AG09309 (cell line): ENCODE data around the gene REEP1.

ENCODE experiments used
- DNase-seq: peaks from one replicate; pipeline ENCODE4 v3.0.0-alpha.2; 2010; ENCODE audit warnings: low read depth
- H3K4me3 ChIP-seq: 2 replicates; pipeline ENCODE4 v1.5.1; 2011; ENCODE audit warnings: mild to moderate bottlenecking, low read depth, low read length, moderate library complexity; ENCODE audit not compliant: control insufficient read depth
- CTCF ChIP-seq: IDR thresholded peaks from 2 replicates; pipeline ENCODE4 v1.5.1; 2011; ENCODE audit warnings: mild to moderate bottlenecking, low read depth, low read length, inconsistent platforms; ENCODE audit not compliant: insufficient read depth, control insufficient read depth; ENCODE audit errors: missing control alignments

The REEP1 gene

GRCh38 chr2:86281066-86281700 lies 56.2 kb downstream of the REEP1 start:
- TF ChIP-seq CTCF: no peak
- no peak for DNase-seq

DNA sequence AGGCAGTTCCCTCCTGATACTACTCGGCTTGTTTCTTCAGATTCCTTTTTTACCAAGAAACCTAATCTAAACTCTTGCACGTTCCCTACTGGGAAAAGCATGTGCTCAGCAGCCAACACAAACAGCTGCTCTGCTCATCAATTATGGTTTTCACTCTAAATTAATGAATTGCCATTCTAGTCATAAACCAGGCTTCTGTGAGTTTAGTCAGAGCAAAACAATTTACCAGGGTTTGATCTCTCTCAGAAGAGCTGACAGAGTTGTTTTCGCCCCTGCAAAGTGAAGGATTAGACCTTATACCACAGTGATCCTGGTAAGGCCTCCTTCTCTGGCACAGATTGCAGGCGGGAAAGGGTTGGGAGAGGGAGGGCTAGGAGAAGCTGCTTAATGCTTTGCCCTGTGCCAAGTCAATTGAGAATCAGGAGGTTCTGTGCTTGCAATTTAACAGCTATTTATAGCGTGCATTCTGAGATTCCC lies 57.2 kb downstream of the REEP1 start:
- no peak for TF ChIP-seq CTCF
- H3K4me3 ChIP-seq: no peak overlapping the region
- DNase-seq: no peak

More at GRCh38 chr2:86281066-86281700, 56.2 kb downstream of the REEP1 start:
- H3K4me3 ChIP-seq: no peak overlapping the region

- no peak overlapping the region for H3K4me3 ChIP-seq
- TF ChIP-seq CTCF: no peak
- no peak for DNase-seq
Measured at GRCh38 chr2:86275962-86276361, 61.5 kb downstream of the REEP1 start.

- TF ChIP-seq CTCF: no peak
- DNase-seq: no peak
- no peak overlapping the region for H3K4me3 ChIP-seq
Measured at GRCh38 chr2:86275384-86275799, 62.0 kb downstream of the REEP1 start.

DNA sequence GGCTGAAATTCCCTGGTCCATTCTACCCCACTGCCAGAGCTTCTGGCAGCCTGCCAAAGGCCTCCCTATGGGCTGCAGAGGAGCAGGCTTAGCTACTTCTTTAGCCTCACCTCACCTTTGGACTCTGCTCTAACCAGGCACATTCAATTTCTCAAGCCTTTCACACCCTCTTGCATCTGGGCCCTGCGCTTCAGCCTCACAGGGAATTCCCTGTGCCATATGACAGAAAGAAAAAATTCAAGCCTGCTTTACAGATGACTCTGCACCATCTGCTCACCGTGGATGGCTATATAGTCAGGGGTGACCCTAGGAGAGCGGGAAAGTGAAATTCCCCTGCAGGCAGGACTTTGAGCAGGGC lies 62.5 kb downstream of the REEP1 start:
- H3K4me3 ChIP-seq: no peak overlapping the region
- TF ChIP-seq CTCF: no peak
- no peak for DNase-seq

DNA sequence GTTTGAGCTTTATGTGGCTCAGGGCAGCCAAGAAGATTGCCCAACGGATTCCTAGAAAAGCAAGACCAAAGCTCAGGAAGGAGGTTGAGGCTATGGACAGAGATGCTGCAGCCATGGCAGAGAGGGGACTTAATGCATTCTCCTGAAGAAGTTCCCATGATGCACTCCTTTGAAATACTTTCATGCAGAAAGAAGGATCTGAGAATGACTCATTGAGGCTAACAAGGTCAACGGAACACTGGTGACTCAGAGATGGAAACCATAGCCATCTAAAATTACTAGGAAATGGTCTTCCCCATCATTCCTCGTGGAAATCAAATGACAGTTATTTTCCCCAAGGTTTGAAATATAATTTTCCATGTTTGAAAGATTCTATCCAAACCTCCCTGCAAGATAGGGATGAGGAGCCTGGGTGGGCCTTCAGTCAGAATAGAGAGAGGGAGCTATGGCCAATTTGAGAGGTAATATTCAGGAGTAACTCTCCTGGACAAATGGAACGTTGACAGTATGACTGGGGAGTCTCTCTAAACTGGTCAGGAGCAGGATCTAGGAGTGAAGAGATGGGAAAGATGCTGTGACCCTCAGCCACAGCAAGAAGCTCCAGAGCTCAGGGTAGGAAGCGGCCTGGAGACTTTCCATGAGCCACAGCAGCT lies 63.0 kb downstream of the REEP1 start:
- H3K4me3 ChIP-seq: no peak overlapping the region
- DNase-seq: no peak
- TF ChIP-seq CTCF: no peak
